K562 (cell line): ENCODE results near the gene MAN2B1. TPM values are rescaled to one million over a fixed set of nuclear protein-coding genes. Genes with fewer than 3 reads are reported as not detected.
A peak's percentile ranks its signal among the peaks of the same experiment; 100 is the strongest.

Source experiments
- ATF1 ChIP-seq, 2 experiments: fragments of 450-650 bp in 1 of 2; IDR thresholded peaks; 2 replicates each; pipeline ENCODE4 v1.6.1; 2016; ENCODE audit warnings: missing compliant biosample characterization in 1 of 2, missing genetic modification characterization in 1 of 2
- ETS1 ChIP-seq: conservative IDR thresholded peaks from 2 replicates; pipeline ENCODE4 v1.6.1; 2011; ENCODE audit warnings: low read depth, mild to moderate bottlenecking, low read length; ENCODE audit not compliant: control insufficient read depth
- FIP1L1 ChIP-seq: fragments of 200-400 bp; formaldehyde crosslinking; IDR thresholded peaks from 2 replicates; pipeline ENCODE4 v1.6.1; 2018; ENCODE audit warnings: mild to moderate bottlenecking, low read depth, low read length; ENCODE audit not compliant: poor library complexity, severe bottlenecking
- FOXP4 ChIP-seq: sonication (generic); formaldehyde crosslinking; IDR thresholded peaks from 2 replicates; pipeline ENCODE4 v1.8.0; 2022; ENCODE audit warnings: mild to moderate bottlenecking, missing genetic modification reagents, borderline replicate concordance
- FUS ChIP-seq: fragments of 200-400 bp; formaldehyde crosslinking; optimal IDR thresholded peaks from 2 replicates; pipeline ENCODE3; 2017; ENCODE audit warnings: low read depth, low read length
- MYC ChIP-seq, 2 experiments: fragments of 250-450 bp in 1 of 2; sonication (Bioruptor Pico) in 1 of 2; IDR thresholded peaks; 2 replicates each; pipeline versions ENCODE4 v1.5.1 to v1.6.1; 2012 to 2021; ENCODE audit warnings: low read depth in 2 of 2, borderline replicate concordance in 1 of 2, improper control_type of control experiment in 1 of 2, low read length in 1 of 2, mild to moderate bottlenecking in 1 of 2, moderate library complexity in 1 of 2
- PTTG1 ChIP-seq: fragments of 450-650 bp; IDR thresholded peaks from 2 replicates; pipeline ENCODE4 v1.6.1; 2016; ENCODE audit warnings: low read depth, mild to moderate bottlenecking, missing genetic modification characterization, missing compliant biosample characterization
- SMAD4 ChIP-seq: fragments of 250-450 bp; sonication (Bioruptor Pico); conservative IDR thresholded peaks from 2 replicates; pipeline ENCODE4 v1.8.0; 2021; ENCODE audit warnings: inconsistent platforms, mild to moderate bottlenecking, moderate library complexity
- XRCC4 ChIP-seq: IDR thresholded peaks from one replicate; pipeline ENCODE4 v1.6.1; 2011; ENCODE audit not compliant: insufficient read depth, insufficient read length; ENCODE audit errors: extremely low read depth
- ZNF277 ChIP-seq: fragments of 250-450 bp; sonication (Bioruptor Pico); IDR thresholded peaks from 2 replicates; pipeline ENCODE4 v1.8.0; 2022; ENCODE audit warnings: inconsistent platforms, mild to moderate bottlenecking, moderate library complexity, borderline replicate concordance
- polyA plus RNA-seq, 8 experiments: library from polyadenylated mRNA; depleted of rRNA in 4 of 8; stranded (reverse) in 5 of 8; unstranded in 3 of 8; fragments of >200 nt; fragmentation: Nextera tagmentation in 2 of 8; fragmentation: Illumina TruSeq in 1 of 8; extraction: Ambion mirVana in 2 of 8; extraction: Trizol in 1 of 8; gene quantifications; 2 replicates each; pipeline versions ENCODE4 v1.2.1 to v1.2.3, GENCODE V29; 2011 to 2014; ENCODE audit warnings: inconsistent platforms in 1 of 8, missing spikeins in 1 of 8
- total RNA-seq, 7 experiments: library from RNA; depleted of rRNA in 6 of 7; stranded (reverse); fragments of >200 nt in 6 of 7; fragmentation: Illumina TruSeq in 2 of 7; extraction: Trizol in 2 of 7; gene quantifications; 2 replicates each; pipeline versions ENCODE4 v1.2.1 to v1.2.3, GENCODE V29; 2011 to 2021; ENCODE audit warnings: low replicate concordance in 1 of 7
- TF ChIP-seq, protein P1 (sequence below): fragments of 250-450 bp; sonication (Bioruptor Pico); IDR thresholded peaks from 2 replicates; pipeline ENCODE4 v1.5.0; 2022; ENCODE audit warnings: mild to moderate bottlenecking
- TF ChIP-seq, protein P2 (sequence below): fragments of 450-650 bp; IDR thresholded peaks from one replicate; pipeline ENCODE4 v1.6.1; 2018; ENCODE audit warnings: mild to moderate bottlenecking, moderate library complexity; ENCODE audit not compliant: partially characterized antibody
- TF ChIP-seq, protein P3 (sequence below): fragments of 450-650 bp; IDR thresholded peaks from 2 replicates; pipeline ENCODE4 v1.6.1; 2017; ENCODE audit warnings: antibody characterized with exemption

The MAN2B1 gene
- total and polyA plus RNA-seq, 9 of the 15 experiments (the other 6 are each of a cell fraction or from before 2014, with no cell fraction given): 0.59 to 33.8 (median 11.4) TPM

DNA sequence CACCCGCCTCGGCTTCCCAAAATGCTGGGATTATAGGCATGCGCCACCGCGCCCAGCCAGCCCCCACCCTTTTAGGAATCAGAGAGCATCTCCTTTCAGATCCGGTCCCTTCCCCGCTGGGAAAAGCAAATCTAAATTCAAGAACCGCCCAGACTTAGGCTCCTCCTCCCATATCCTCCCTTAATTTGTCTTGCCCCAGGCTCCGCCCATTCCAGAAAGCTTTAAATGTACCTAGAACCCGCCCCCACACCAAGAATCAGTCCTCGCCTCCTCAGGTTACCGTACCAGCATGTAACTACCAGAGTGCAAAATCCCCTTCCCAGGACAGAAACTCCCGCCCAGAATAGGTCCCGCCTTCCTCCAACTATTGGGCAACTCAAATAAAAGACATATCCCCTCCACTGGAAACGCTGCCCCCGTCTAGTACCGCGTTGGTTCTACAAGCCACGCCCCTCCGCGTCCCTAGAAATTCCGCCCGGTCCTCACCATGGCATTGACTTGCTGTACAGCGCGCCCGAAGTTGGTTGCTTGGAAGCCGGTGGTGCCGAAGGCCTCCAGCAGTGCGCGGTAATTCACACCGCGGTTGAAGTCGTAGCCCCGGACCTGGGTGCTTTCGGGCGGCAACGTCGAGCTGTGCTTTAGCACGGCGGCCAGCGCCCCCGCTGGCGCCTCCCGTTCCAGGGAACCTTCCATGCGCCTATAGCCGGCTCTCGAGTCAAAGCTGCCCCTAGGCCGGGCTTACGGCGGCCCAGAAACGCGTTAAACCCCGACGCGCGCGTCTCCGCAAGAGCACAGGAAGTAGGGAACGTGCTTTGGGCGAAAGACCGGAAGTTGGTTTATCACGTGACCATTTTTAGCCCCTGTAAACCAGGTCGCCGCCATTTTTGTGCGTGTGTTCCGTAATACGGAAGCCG lies 14.8 kb upstream of the MAN2B1 start, which contains the start of gene DHPS (continued):
- TF ChIP-seq SMAD4 (CRISPR knock-in tag) (peak; percentile 75; the same call in 1 of the 2 replicates), ZNF277 (CRISPR knock-in tag) (no peak), FOXP4 (CRISPR knock-in tag) (0 out of 2 replicates have a peak, but pooled peaks have one; percentile 23), FUS (no peak), MYC (IDR thresholded peaks at IDR 0.05; ENCODE audit: low read depth, low read length) (peak; percentile 82), MYC (CRISPR knock-in tag; IDR thresholded peaks at IDR 0.05; ENCODE audit: borderline replicate concordance, low read depth) (peak; percentile 61; the same call in 1 of the 2 replicates), ATF1 (CRISPR knock-in tag; IDR thresholded peaks at IDR 0.05) (no peak), ATF1 (tag; IDR thresholded peaks at IDR 0.05) (peak; percentile 89), ETS1 (peak; percentile 50; the same call in 1 of the 2 replicates), PTTG1 (tag) (no peak), XRCC4 (no peak), FIP1L1 (peak; percentile 93)
- TF ChIP-seq, protein P1, sequence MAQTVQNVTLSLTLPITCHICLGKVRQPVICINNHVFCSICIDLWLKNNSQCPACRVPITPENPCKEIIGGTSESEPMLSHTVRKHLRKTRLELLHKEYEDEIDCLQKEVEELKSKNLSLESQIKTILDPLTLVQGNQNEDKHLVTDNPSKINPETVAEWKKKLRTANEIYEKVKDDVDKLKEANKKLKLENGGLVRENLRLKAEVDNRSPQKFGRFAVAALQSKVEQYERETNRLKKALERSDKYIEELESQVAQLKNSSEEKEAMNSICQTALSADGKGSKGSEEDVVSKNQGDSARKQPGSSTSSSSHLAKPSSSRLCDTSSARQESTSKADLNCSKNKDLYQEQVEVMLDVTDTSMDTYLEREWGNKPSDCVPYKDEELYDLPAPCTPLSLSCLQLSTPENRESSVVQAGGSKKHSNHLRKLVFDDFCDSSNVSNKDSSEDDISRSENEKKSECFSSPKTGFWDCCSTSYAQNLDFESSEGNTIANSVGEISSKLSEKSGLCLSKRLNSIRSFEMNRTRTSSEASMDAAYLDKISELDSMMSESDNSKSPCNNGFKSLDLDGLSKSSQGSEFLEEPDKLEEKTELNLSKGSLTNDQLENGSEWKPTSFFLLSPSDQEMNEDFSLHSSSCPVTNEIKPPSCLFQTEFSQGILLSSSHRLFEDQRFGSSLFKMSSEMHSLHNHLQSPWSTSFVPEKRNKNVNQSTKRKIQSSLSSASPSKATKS (CRISPR knock-in tag): no peak
- TF ChIP-seq, protein P2, sequence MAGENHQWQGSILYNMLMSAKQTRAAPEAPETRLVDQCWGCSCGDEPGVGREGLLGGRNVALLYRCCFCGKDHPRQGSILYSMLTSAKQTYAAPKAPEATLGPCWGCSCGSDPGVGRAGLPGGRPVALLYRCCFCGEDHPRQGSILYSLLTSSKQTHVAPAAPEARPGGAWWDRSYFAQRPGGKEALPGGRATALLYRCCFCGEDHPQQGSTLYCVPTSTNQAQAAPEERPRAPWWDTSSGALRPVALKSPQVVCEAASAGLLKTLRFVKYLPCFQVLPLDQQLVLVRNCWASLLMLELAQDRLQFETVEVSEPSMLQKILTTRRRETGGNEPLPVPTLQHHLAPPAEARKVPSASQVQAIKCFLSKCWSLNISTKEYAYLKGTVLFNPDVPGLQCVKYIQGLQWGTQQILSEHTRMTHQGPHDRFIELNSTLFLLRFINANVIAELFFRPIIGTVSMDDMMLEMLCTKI: no peak
- TF ChIP-seq, protein P3, sequence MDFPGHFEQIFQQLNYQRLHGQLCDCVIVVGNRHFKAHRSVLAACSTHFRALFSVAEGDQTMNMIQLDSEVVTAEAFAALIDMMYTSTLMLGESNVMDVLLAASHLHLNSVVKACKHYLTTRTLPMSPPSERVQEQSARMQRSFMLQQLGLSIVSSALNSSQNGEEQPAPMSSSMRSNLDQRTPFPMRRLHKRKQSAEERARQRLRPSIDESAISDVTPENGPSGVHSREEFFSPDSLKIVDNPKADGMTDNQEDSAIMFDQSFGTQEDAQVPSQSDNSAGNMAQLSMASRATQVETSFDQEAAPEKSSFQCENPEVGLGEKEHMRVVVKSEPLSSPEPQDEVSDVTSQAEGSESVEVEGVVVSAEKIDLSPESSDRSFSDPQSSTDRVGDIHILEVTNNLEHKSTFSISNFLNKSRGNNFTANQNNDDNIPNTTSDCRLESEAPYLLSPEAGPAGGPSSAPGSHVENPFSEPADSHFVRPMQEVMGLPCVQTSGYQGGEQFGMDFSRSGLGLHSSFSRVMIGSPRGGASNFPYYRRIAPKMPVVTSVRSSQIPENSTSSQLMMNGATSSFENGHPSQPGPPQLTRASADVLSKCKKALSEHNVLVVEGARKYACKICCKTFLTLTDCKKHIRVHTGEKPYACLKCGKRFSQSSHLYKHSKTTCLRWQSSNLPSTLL: no peak
- TF ChIP-seq, all 486 proteins: peak for 181
